Measurements from ENCODE around the gene ALDH7A1. TPM values are rescaled to one million over a fixed set of nuclear protein-coding genes. Genes with fewer than 3 reads are reported as not detected.
A peak's percentile ranks its signal among the peaks of the same experiment; 100 is the strongest.
"Not testable (repeated sequence)": the region's sequence is repeated elsewhere in the genome, so short reads cannot be mapped to it uniquely, and the experiment has no call there.

ALDH7A1 gene
- total RNA-seq, 1 donor, result 34.5 TPM

DNA sequence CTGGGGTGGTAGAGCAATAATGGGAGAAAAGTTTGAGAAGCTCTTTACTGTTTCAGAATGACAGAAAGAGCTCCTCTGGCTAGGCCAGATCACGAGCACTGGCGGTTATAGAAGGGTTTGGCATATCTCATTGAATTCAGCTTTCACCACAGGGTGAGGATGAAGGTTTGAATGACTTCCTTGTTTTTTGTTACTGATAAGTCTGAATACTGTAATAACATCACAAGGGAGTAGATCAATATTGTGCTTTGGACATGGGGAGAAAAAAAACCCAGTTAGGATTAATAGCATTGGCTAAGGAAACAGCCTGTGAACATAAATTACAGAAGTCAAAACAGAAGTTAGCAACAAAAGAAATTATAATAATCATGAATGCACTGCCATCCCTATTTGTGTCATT is 15.1 kb upstream of the ALDH7A1 start:
- no peak for DNase-seq (ENCODE audit: low read depth)
- no peak overlapping the region for H3K4me3 ChIP-seq (ENCODE audit: low read depth, low read length)
- no peak for TF ChIP-seq CTCF (IDR thresholded peaks at IDR 0.05; ENCODE audit: insufficient read depth, low read depth, low read length)

- no peak overlapping the region for H3K4me3 ChIP-seq (ENCODE audit: low read depth, low read length)
- TF ChIP-seq CTCF (IDR thresholded peaks at IDR 0.05; ENCODE audit: insufficient read depth, low read depth, low read length), result no peak
- DNase-seq (ENCODE audit: low read depth), result no peak
Measured at GRCh38 chr5:126605525-126605924, 10.5 kb upstream of the ALDH7A1 start.

DNA sequence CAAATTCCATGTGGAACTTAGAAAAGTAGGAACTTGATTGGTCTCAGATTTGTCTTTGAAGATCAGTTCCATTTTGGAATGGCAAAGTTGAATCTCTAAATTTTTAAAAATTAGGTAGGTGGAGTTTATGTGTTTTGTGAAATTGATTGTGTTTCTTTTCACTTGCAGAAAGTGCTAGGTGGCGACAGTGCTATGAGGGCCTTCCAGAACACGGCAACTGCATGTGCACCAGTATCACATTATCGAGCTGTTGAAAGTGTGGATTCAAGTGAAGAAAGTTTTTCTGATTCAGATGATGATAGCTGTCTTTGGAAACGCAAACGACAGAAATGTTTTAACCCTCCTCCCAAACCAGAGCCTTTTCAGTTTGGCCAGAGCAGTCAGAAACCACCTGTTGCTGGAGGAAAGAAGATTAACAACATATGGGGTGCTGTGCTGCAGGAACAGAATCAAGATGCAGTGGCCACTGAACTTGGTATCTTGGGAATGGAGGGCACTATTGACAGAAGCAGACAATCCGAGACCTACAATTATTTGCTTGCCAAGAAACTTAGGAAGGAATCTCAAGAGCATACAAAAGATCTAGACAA is 8.5 kb upstream of the ALDH7A1 start:
- DNase-seq (ENCODE audit: low read depth), result no peak
- no peak overlapping the region for H3K4me3 ChIP-seq (ENCODE audit: low read depth, low read length)
- no peak for TF ChIP-seq CTCF (IDR thresholded peaks at IDR 0.05; ENCODE audit: insufficient read depth, low read depth, low read length)

DNA sequence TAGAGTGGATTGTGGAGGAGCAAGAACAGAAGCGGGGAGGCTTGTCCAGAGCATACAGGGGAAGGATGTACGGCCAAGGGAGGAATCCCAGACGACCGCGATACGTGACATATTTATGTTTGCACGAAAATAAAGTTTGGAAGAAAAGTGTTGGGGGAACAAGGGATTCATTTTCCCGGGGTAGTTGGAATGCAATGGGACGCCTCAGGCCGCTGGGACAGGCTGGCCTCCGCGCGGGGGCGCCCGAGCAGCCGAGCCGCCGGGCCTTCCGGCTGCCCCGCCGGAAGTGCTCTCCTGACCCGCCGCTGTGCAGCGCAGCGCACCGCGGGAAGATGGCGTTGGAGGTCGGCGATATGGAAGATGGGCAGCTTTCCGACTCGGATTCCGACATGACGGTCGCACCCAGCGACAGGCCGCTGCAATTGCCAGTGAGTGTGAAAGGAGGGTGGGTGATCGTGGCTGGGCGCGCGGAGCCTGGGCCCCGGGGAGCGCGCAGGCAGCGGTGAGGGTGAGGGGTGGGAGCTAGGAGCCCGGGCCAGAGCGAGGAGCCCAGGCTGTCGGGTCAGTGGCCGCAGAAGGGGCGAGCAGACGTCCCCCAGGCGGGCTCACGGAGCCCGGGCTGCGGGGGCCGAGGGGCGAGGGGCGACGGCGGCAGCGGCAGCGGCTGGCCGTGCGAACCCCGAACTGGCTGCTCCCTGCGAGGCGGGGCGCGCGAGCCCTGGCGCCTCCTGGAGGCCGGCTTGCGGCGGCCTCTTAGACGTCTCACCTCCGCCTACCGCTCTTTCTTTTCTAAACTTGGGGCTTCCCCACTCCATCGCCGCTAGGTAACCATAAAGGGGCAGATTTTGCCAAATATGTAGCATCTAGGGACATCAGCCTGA is 5.9 kb upstream of the ALDH7A1 start, which contains the start of gene PHAX:
Gene PHAX (plus strand): TSS at position 317 of the 881 bp plus-strand sequence. CDS start 16 bp downstream, at position 333.
- peak within 1 kb of the TSS; percentile 97 for H3K4me3 ChIP-seq (ENCODE audit: low read depth, low read length)
- TF ChIP-seq CTCF (IDR thresholded peaks at IDR 0.05; ENCODE audit: insufficient read depth, low read depth, low read length), result peak; percentile 75
- DNase-seq (ENCODE audit: low read depth), result peak; percentile 73

- peak overlapping the region; percentile 2 for H3K4me3 ChIP-seq (ENCODE audit: low read depth, low read length)
- not testable (repeated sequence) for DNase-seq (ENCODE audit: low read depth)
Measured at GRCh38 chr5:126599971-126600630, 5.1 kb upstream of the ALDH7A1 start.

DNA sequence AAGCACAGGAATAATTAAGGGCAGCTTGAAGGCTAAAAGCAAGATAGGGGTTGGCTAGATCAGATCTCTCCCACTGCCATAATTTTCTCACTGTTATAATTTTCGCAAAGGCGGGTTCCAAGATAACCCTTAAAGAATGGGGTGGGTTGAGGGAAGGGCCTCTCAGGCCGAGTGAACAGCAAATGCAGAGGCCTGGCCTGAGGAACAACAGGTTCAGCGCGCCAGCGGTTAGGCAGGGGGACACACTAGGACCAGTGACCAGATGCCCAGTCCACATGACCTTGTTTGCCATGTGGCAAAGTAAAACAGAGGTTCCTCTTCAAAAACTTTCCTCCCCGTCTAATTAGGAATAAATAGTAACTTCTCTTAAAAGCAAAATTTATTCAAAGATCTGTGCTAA is 4.5 kb upstream of the ALDH7A1 start:
- H3K4me3 ChIP-seq (ENCODE audit: low read depth, low read length), result no peak overlapping the region
- DNase-seq (ENCODE audit: low read depth), result no peak
- no peak for TF ChIP-seq CTCF (IDR thresholded peaks at IDR 0.05; ENCODE audit: insufficient read depth, low read depth, low read length)

DNA sequence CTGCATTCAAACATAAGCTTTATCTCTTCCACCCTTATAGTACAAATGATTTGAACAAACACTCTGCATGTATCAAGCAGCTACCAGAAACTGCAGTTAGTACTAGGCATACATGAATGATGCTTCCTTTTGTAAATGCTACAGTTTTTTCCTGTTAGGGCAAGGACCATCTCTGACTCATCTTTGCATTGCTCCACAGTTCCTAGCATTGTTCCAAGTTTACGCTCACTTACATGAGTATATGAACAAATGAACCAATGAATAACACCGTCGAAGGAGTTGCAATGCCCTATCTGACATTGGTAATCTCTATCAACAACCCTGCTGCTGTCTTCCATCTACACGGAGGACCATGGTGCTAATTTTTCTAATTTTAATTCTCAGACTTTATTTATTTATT is 2.1 kb upstream of the ALDH7A1 start:
- peak; percentile 53 for DNase-seq (ENCODE audit: low read depth)

More for the DNA sequence above, 2.1 kb upstream of the ALDH7A1 start:
- no peak overlapping the region for H3K4me3 ChIP-seq (ENCODE audit: low read depth, low read length)
- no peak for TF ChIP-seq CTCF (IDR thresholded peaks at IDR 0.05; ENCODE audit: insufficient read depth, low read depth, low read length)
